Parathyroid adenoma (tissue), 2 donors: ENCODE results near the gene SNX7.

ENCODE experiments used
- H2AFZ ChIP-seq: fragments of 300-600 bp; sonication (generic); one replicate; pipeline ENCODE4 v1.7.0; 2017; ENCODE audit warnings: antibody characterized with exemption, mild to moderate bottlenecking
- H3K27ac ChIP-seq: fragments of 300-600 bp; sonication (generic); one replicate; pipeline ENCODE4 v1.7.0; 2017
- H3K27me3 ChIP-seq: fragments of 300-600 bp; sonication (generic); one replicate; pipeline ENCODE4 v1.7.0; 2017; ENCODE audit warnings: low read length; ENCODE audit not compliant: control insufficient read depth, insufficient read depth
- H3K36me3 ChIP-seq: fragments of 300-600 bp; sonication (generic); one replicate; pipeline ENCODE4 v1.7.0; 2017; ENCODE audit warnings: low read length; ENCODE audit not compliant: control insufficient read depth, insufficient read depth
- H3K4me1 ChIP-seq: fragments of 300-600 bp; sonication (generic); one replicate; pipeline ENCODE4 v1.7.0; 2017; ENCODE audit warnings: control low read depth
- H3K4me2 ChIP-seq: fragments of 300-600 bp; sonication (generic); one replicate; pipeline ENCODE4 v1.7.0; 2017; ENCODE audit warnings: low read length
- H3K4me3 ChIP-seq: fragments of 300-600 bp; sonication (generic); one replicate; pipeline ENCODE4 v1.7.0; 2017; ENCODE audit warnings: low read depth, low read length
- H3K79me2 ChIP-seq: fragments of 300-600 bp; sonication (generic); one replicate; pipeline ENCODE4 v1.7.0; 2017; ENCODE audit warnings: control low read depth
- H3K9ac ChIP-seq: fragments of 300-600 bp; sonication (generic); one replicate; pipeline ENCODE4 v1.7.0; 2017; ENCODE audit warnings: mild to moderate bottlenecking
- H3K9me3 ChIP-seq: fragments of 300-600 bp; sonication (generic); one replicate; pipeline ENCODE4 v1.7.0; 2017; ENCODE audit warnings: low read length; ENCODE audit not compliant: control insufficient read depth
- TF ChIP-seq, protein P1 (sequence below): fragments of 300-600 bp; sonication (generic); IDR thresholded peaks from one replicate; pipeline ENCODE4 v1.7.0; 2017; ENCODE audit warnings: antibody characterized with exemption, mild to moderate bottlenecking
- donor health status: primary hyperparathyroidism.

The SNX7 gene

GRCh38 chr1:98707556-98707955 is 46.0 kb downstream of the SNX7 start:
- H3K4me1 ChIP-seq: no peaks in the 10 kb centered on the region
- no peak overlapping the region for H2AFZ ChIP-seq
- TF ChIP-seq, protein P1, sequence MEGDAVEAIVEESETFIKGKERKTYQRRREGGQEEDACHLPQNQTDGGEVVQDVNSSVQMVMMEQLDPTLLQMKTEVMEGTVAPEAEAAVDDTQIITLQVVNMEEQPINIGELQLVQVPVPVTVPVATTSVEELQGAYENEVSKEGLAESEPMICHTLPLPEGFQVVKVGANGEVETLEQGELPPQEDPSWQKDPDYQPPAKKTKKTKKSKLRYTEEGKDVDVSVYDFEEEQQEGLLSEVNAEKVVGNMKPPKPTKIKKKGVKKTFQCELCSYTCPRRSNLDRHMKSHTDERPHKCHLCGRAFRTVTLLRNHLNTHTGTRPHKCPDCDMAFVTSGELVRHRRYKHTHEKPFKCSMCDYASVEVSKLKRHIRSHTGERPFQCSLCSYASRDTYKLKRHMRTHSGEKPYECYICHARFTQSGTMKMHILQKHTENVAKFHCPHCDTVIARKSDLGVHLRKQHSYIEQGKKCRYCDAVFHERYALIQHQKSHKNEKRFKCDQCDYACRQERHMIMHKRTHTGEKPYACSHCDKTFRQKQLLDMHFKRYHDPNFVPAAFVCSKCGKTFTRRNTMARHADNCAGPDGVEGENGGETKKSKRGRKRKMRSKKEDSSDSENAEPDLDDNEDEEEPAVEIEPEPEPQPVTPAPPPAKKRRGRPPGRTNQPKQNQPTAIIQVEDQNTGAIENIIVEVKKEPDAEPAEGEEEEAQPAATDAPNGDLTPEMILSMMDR: no peak
- peaks cover 2% of the 10 kb centered on the region for H3K36me3 ChIP-seq
- H3K9ac ChIP-seq: no peak overlapping the region
- H3K79me2 ChIP-seq: no peaks in the 10 kb centered on the region
- H3K27me3 ChIP-seq: no peaks in the 10 kb centered on the region
- no peaks in the 10 kb centered on the region for H3K9me3 ChIP-seq
- no peak overlapping the region for H3K4me2 ChIP-seq
- no peak overlapping the region for H3K4me3 ChIP-seq
- no peak overlapping the region for H3K27ac ChIP-seq

GRCh38 chr1:98709906-98710305 is 48.4 kb downstream of the SNX7 start:
- H3K9ac ChIP-seq: no peak overlapping the region
- no peak overlapping the region for H3K27ac ChIP-seq
- no peak overlapping the region for H3K4me3 ChIP-seq
- H3K36me3 ChIP-seq: peaks cover 2% of the 10 kb centered on the region
- no peak overlapping the region for H3K4me2 ChIP-seq
- H3K27me3 ChIP-seq: no peaks in the 10 kb centered on the region
- TF ChIP-seq, protein P1: no peak
- no peaks in the 10 kb centered on the region for H3K9me3 ChIP-seq
- no peaks in the 10 kb centered on the region for H3K4me1 ChIP-seq
- H2AFZ ChIP-seq: no peak overlapping the region
- no peaks in the 10 kb centered on the region for H3K79me2 ChIP-seq

DNA sequence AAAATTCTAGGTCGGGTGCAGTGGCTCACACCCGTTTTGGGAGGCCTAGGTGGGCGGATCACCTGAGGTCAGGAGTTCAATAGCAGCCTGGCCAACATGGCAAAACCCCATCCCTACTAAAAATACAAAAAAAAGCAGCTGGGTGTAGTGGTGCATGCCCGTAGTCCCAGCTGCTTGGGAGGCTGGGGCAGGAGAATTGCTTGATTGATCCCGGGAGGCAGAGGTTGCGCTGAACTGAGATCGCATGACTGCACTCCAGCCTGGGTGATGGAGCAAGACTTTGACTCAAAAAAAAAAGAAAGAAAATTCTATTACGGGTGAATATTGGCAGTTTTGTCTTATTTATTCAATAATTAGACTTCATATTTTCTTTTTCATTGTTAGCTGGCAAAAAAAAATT is 62.1 kb downstream of the SNX7 start:
- H3K4me3 ChIP-seq: no peak overlapping the region
- H3K79me2 ChIP-seq: no peaks in the 10 kb centered on the region
- no peaks in the 10 kb centered on the region for H3K27me3 ChIP-seq
- TF ChIP-seq, protein P1: no peak
- H3K9ac ChIP-seq: no peak overlapping the region
- no peaks in the 10 kb centered on the region for H3K9me3 ChIP-seq
- H3K27ac ChIP-seq: no peak overlapping the region
- no peak overlapping the region for H3K4me2 ChIP-seq
- H3K4me1 ChIP-seq: no peaks in the 10 kb centered on the region
- H3K36me3 ChIP-seq: no peaks in the 10 kb centered on the region
- no peak overlapping the region for H2AFZ ChIP-seq

DNA sequence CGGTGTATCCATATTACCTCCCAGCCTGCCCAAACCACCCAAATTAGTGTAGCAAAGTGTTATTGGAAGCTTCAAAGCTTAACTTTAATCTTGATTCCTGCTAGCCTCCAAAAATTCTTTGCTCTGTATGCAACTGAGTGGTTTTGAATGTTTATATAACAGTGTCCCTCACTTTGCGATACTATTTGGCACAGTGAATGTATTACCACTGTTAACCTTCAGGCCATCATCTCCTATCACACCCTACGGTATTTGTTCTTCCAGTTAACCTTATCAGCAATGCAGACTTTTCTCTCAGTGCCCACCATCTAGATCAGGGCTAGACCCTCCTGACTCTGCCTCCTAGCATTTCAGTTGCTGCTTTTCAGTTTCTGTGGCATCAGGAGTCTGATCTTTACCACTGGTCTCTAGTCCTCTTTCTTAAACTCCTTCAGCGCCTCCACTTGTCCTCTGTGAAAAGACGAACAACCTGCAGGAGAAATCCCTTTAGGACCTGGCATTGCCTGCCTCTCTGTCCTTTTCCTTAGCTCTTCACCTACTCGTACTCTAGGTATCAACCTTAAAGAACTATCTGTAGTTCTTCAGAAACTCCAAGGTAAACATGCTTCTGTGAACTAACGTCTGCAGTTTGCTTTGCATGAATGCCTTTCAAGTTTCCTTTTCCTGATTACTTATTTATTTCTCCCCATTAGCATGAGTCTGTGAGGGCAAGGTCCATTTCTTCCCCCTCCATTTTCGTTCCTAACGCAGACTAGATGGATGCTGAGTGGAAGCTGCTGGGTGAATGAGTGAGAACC is 71.7 kb downstream of the SNX7 start:
- H3K4me2 ChIP-seq: no peak overlapping the region
- no peaks in the 10 kb centered on the region for H3K79me2 ChIP-seq
- no peak overlapping the region for H2AFZ ChIP-seq
- H3K9me3 ChIP-seq: no peaks in the 10 kb centered on the region
- no peaks in the 10 kb centered on the region for H3K36me3 ChIP-seq
- H3K9ac ChIP-seq: no peak overlapping the region
- H3K4me3 ChIP-seq: no peak overlapping the region
- no peaks in the 10 kb centered on the region for H3K27me3 ChIP-seq
- H3K4me1 ChIP-seq: no peaks in the 10 kb centered on the region
- no peak overlapping the region for H3K27ac ChIP-seq
- TF ChIP-seq, protein P1: no peak

DNA sequence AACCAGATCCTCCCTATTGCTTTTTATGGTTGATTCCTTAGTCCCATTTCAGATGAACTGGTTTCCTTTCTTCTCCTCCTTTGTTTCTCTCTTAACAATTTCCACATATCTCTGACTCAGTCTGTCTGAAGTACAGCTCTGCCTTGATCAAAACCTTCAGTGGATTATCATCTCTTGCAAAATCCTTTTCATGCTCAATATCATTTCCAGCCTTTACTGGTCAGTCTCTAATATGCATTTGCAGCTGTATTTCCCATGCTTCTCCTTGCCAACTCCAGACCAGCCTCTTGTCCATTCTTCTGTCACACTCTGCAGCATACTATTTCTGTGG is 72.2 kb downstream of the SNX7 start:
- Histone ChIP-seq H3K9me3 (no peaks in the 10 kb centered on the region), H3K36me3 (no peaks in the 10 kb centered on the region), H3K4me3 (no peak overlapping the region), H3K27ac (no peak overlapping the region), H2AFZ (no peak overlapping the region), H3K27me3 (no peaks in the 10 kb centered on the region), H3K4me2 (no peak overlapping the region), H3K79me2 (no peaks in the 10 kb centered on the region), H3K4me1 (no peaks in the 10 kb centered on the region), H3K9ac (no peak overlapping the region)
- TF ChIP-seq, protein P1: no peak
